A549 (cell line): ENCODE measurements around the gene PLCB3.
"Not testable (repeated sequence)": the region's sequence is repeated elsewhere in the genome, so short reads cannot be mapped to it uniquely, and the experiment has no call there.

Experiments
- FOXS1 ChIP-seq: fragments of 250-450 bp; sonication (Bioruptor Pico); IDR thresholded peaks from 2 replicates; pipeline ENCODE4 v1.5.0; 2020; ENCODE audit warnings: mild to moderate bottlenecking, moderate library complexity
- NR3C1 ChIP-seq: fragments of >200 bp; sonication (Bioruptor Twin); formaldehyde crosslinking; IDR thresholded peaks from 3 replicates; pipeline ENCODE4 v1.6.1; 2017
- POLR2A ChIP-seq: IDR thresholded peaks from 2 replicates; pipeline ENCODE4 v1.6.1; 2012; ENCODE audit warnings: mild to moderate bottlenecking, low read length
- RFX5 ChIP-seq: fragments of 450-650 bp; IDR thresholded peaks from 2 replicates; pipeline ENCODE4 v1.7.1; 2014; ENCODE audit warnings: antibody characterized with exemption, mild to moderate bottlenecking, moderate library complexity

DNA sequence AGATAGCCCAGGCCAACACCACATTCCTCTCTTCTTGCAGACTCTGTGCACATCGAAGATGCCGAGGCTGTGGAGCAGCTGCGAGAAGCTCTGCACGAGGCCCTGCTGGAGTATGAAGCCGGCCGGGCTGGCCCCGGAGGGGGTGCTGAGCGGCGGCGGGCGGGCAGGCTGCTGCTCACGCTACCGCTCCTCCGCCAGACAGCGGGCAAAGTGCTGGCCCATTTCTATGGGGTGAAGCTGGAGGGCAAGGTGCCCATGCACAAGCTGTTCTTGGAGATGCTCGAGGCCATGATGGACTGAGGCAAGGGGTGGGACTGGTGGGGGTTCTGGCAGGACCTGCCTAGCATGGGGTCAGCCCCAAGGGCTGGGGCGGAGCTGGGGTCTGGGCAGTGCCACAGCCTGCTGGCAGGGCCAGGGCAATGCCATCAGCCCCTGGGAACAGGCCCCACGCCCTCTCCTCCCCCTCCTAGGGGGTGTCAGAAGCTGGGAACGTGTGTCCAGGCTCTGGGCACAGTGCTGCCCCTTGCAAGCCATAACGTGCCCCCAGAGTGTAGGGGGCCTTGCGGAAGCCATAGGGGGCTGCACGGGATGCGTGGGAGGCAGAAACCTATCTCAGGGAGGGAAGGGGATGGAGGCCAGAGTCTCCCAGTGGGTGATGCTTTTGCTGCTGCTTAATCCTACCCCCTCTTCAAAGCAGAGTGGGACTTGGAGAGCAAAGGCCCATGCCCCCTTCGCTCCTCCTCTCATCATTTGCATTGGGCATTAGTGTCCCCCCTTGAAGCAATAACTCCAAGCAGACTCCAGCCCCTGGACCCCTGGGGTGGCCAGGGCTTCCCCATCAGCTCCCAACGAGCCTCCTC, 64.6 kb downstream of the PLCB3 start:
- TF ChIP-seq FOXS1 (CRISPR knock-in tag); POLR2A; RFX5; NR3C1: not testable (repeated sequence)
